GM12891 (cell line): ENCODE data around the gene FLT4.

ENCODE experiments used
- DNase-seq: peaks from one replicate; pipeline ENCODE4 v3.0.0; 2011; ENCODE audit warnings: low spot score; ENCODE audit not compliant: insufficient read length
- FAIRE-seq: peaks from 2 replicates; lab custom pipeline; 2011; peaks lifted over from hg19 to GRCh38; lab: Jason Lieb, UNC
- PAX5 ChIP-seq: IDR thresholded peaks from 2 replicates; pipeline ENCODE4 v1.6.1; 2011; ENCODE audit warnings: low read length, moderate library complexity, mild to moderate bottlenecking; ENCODE audit not compliant: insufficient read depth, severe bottlenecking
- POLR2A ChIP-seq: IDR thresholded peaks from 2 replicates; pipeline ENCODE4 v1.6.1; 2011; ENCODE audit warnings: low read depth, low read length, control low read depth
- POLR2AphosphoS5 ChIP-seq: IDR thresholded peaks from 2 replicates; pipeline ENCODE4 v1.6.1; 2011; ENCODE audit warnings: low read depth, low read length, control low read depth
- POU2F2 ChIP-seq: IDR thresholded peaks from 2 replicates; pipeline ENCODE4 v1.6.1; 2011; ENCODE audit warnings: low read depth, mild to moderate bottlenecking, control low read depth, low read length, moderate library complexity
- SPI1 ChIP-seq: IDR thresholded peaks from 2 replicates; pipeline ENCODE4 v1.6.1; 2011; ENCODE audit warnings: low read depth, low read length, control low read depth
- TAF1 ChIP-seq: IDR thresholded peaks from 2 replicates; pipeline ENCODE4 v1.6.1; 2011; ENCODE audit warnings: low read depth, low read length, control low read depth

Gene FLT4

GRCh38 chr5:180637962-180638680 is 11.3 kb downstream of the FLT4 start:
- FAIRE-seq = no peak
- no peak for TF ChIP-seq SPI1
- no peak for TF ChIP-seq POLR2AphosphoS5
- TF ChIP-seq POU2F2 = no peak
- no peak for TF ChIP-seq POLR2A
- no peak for TF ChIP-seq TAF1
- TF ChIP-seq PAX5 = no peak
- DNase-seq = no peak

GRCh38 chr5:180636403-180637075 is 12.9 kb downstream of the FLT4 start:
- FAIRE-seq (no peak), DNase-seq (no peak)

GRCh38 chr5:180636016-180636402 is 13.4 kb downstream of the FLT4 start:
- no peak for FAIRE-seq
- no peak for DNase-seq
- no peak for TF ChIP-seq POLR2AphosphoS5
- no peak for TF ChIP-seq POLR2A
- no peak for TF ChIP-seq SPI1
- no peak for TF ChIP-seq PAX5
- no peak for TF ChIP-seq TAF1
- no peak for TF ChIP-seq POU2F2

More at GRCh38 chr5:180636403-180637075, 12.9 kb downstream of the FLT4 start:
- TF ChIP-seq TAF1 (no peak), PAX5 (no peak), POLR2AphosphoS5 (no peak), POU2F2 (no peak), POLR2A (no peak), SPI1 (no peak)

GRCh38 chr5:180633283-180634177 is 15.9 kb downstream of the FLT4 start:
- no peak for TF ChIP-seq TAF1
- TF ChIP-seq PAX5 = no peak
- no peak for TF ChIP-seq SPI1
- TF ChIP-seq POLR2AphosphoS5 = no peak
- no peak for TF ChIP-seq POU2F2
- TF ChIP-seq POLR2A = no peak
- FAIRE-seq (no peak), DNase-seq (no peak)

GRCh38 chr5:180632768-180633167 is 16.6 kb downstream of the FLT4 start:
- no peak for DNase-seq
- TF ChIP-seq TAF1 (no peak), PAX5 (no peak), POLR2A (no peak), SPI1 (no peak), POLR2AphosphoS5 (no peak), POU2F2 (no peak)
- no peak for FAIRE-seq

- TF ChIP-seq POLR2AphosphoS5 (no peak), POU2F2 (no peak), PAX5 (no peak), TAF1 (no peak), POLR2A (no peak), SPI1 (no peak)
- no peak for FAIRE-seq
- DNase-seq = no peak
Measured at GRCh38 chr5:180631549-180632383, 17.6 kb downstream of the FLT4 start.

GRCh38 chr5:180630426-180630825 is 19.0 kb downstream of the FLT4 start:
- TF ChIP-seq POLR2A (no peak), POLR2AphosphoS5 (no peak), TAF1 (no peak), SPI1 (no peak), POU2F2 (no peak), PAX5 (no peak)
- FAIRE-seq = no peak
- no peak for DNase-seq

- DNase-seq = no peak
- TF ChIP-seq PAX5 (no peak), TAF1 (no peak), POLR2AphosphoS5 (no peak), POLR2A (no peak)
- FAIRE-seq = no peak
Measured at GRCh38 chr5:180629831-180630382, 19.5 kb downstream of the FLT4 start.
